SK-N-MC (cell line): ENCODE results near the gene IQCE.

ENCODE experiments used
- DNase-seq: peaks from one replicate; pipeline ENCODE4 v3.0.0-alpha.2; 2011; ENCODE audit warnings: low read depth, low spot score
- H3K27ac ChIP-seq: fragments of 200-600 bp; sonication (generic); 2 replicates; pipeline ENCODE4 v1.5.1; 2016; ENCODE audit warnings: mixed run types
- H3K36me3 ChIP-seq: fragments of 200-600 bp; sonication (generic); 2 replicates; pipeline ENCODE4 v1.6.1; 2017; ENCODE audit warnings: antibody characterized with exemption, low read length, mixed read lengths; ENCODE audit not compliant: insufficient read depth
- H3K4me3 ChIP-seq: fragments of 200-600 bp; sonication (generic); 2 replicates; pipeline ENCODE4 v1.5.1; 2016
- H3K9ac ChIP-seq: fragments of 200-600 bp; sonication (generic); 2 replicates; pipeline ENCODE4 v1.8.0; 2017; ENCODE audit warnings: mixed run types, mixed read lengths; ENCODE audit not compliant: insufficient read length
- H3K9me3 ChIP-seq: fragments of 200-600 bp; sonication (generic); 2 replicates; pipeline ENCODE4 v1.6.1; 2017; ENCODE audit warnings: low read depth, mild to moderate bottlenecking, antibody characterized with exemption, low read length, moderate library complexity, mixed read lengths
- EZH2 ChIP-seq: fragments of 200-600 bp; sonication (generic); IDR thresholded peaks from one replicate; pipeline ENCODE4 v1.6.1; 2017; ENCODE audit warnings: antibody characterized with exemption
- FOXP2 ChIP-seq: optimal IDR thresholded peaks from 2 replicates; pipeline ENCODE3; 2011; ENCODE audit warnings: mild to moderate bottlenecking, moderate library complexity; ENCODE audit not compliant: insufficient read depth; ENCODE audit errors: extremely low read length, control extremely low read depth
- POLR2AphosphoS5 ChIP-seq: IDR thresholded peaks from 2 replicates; pipeline ENCODE4 v1.6.1; 2012; ENCODE audit warnings: mild to moderate bottlenecking, low read depth, low read length, borderline replicate concordance

The IQCE gene

DNA sequence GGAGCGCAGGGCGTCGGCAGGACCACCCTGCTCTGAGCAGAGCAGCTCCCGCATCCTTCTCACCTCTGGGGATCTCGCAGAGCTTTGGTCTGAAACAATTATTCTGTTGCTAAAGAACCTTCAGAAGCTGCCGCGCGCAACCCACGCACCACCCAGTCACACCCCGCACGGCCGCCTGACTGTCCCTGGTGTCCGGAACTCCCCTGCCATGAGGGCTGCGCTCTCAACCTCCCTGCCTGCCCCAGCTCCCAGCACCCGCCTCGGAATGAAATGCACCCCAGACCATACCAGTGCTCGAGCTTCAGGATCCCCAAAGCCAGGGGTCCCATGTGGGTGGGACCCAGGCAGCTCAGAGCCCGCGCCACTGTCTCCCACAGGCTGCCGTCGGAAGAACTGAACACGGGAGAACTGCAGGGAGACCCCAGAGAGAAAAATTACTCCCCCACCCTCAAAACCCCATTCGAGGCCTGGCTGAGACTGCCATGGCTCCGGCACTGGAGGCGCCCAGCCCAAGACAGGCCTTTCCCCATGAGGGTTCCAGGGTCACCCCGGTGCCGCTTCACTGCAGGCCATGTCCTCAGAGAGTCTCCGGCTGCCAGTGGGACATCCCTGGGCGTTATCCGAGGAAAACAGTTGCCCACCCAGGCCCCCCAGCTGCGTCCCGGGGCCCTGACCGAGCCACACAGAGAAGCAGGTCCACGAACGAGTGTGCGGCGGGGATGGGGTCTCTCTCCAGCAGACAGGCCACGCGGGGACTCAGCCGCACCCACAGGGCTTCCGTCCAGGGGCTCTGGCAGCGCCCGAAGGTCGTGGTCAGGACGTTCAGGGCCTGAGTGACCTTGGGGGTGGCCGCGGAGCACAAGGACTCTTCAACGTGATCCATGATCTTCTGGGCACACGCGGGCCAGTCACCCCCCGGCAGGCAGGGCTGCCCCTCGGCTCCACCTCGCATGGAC lies 15.6 kb upstream of the IQCE start:
- H3K27ac ChIP-seq = no peak overlapping the region
- H3K36me3 ChIP-seq = peaks cover 60% of the 10 kb centered on the region
- no peaks in the 10 kb centered on the region for H3K9me3 ChIP-seq
- no peak overlapping the region for H3K9ac ChIP-seq
- H3K4me3 ChIP-seq = no peak overlapping the region
- TF ChIP-seq POLR2AphosphoS5 (no peak), FOXP2 (no peak), EZH2 (no peak)
- no peak for DNase-seq

DNA sequence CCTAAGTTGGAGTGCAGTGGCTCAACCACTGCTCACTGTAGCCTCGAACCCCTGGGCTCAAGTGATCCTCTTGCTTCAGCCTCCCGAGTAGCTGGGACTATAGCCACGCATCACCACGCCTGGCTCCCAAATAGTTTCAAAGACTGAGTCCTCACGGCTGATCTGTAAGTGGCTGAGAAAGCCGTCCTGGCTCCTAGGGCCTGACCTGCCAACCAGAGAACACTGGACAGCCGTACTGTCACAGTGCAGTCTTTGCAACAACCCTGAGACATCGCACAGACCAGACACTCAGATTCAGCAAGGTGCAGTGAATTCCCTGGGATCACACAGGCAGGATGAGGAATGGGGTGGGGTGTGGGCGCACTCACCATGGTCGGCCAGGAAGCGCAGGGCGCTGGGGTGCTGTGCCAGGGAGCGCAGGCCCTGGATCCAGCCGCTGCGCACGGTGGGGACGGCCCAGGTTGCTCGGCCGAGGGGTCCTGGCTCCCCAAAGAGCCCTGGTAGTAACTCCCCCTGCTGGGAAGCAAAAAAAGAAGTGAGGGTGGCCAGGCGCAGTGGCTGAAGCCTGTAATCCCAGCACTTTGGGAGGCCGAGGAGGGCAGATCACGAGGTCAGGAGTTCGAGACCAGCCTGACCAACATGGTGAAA lies 14.1 kb upstream of the IQCE start:
- peaks cover 54% of the 10 kb centered on the region for H3K36me3 ChIP-seq
- no peak overlapping the region for H3K9ac ChIP-seq
- DNase-seq = no peak
- H3K9me3 ChIP-seq = no peaks in the 10 kb centered on the region
- TF ChIP-seq EZH2 (no peak), POLR2AphosphoS5 (no peak), FOXP2 (no peak)
- no peak overlapping the region for H3K27ac ChIP-seq
- H3K4me3 ChIP-seq = no peak overlapping the region

DNA sequence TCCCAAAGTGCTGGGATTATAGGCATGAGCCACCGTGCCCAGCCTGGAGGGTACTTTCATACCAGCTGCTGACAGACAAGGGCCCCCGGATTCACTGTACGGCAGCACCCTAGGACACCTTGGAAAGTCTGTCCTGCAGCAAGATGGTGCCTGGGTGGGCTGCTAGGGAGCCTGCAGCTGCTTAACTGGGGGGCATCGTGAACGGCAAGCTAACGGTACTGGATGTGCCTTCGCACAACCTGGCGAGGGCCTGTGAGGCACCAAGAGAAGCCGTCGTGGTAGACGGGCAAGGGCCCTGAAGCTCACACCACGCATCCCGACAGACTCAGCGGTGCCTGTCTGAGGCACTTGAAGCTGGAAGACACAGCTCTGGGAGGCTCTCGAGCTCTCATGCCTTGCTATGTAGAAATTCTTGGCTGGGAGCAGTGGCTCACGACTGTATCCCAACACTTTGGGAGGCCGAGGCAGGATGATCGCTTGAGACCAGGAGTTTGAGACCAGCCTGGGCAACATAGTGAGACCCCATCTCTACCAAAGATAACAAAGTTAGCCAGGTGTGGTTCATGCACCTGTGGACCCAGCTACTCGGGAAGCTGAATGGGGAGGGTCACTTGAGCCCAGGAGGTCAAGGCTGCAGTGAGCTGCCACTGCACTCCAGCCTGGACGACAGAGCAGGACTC lies 12.9 kb upstream of the IQCE start:
- H3K36me3 ChIP-seq = peaks cover 58% of the 10 kb centered on the region
- no peak overlapping the region for H3K9ac ChIP-seq
- no peak for DNase-seq

DNA sequence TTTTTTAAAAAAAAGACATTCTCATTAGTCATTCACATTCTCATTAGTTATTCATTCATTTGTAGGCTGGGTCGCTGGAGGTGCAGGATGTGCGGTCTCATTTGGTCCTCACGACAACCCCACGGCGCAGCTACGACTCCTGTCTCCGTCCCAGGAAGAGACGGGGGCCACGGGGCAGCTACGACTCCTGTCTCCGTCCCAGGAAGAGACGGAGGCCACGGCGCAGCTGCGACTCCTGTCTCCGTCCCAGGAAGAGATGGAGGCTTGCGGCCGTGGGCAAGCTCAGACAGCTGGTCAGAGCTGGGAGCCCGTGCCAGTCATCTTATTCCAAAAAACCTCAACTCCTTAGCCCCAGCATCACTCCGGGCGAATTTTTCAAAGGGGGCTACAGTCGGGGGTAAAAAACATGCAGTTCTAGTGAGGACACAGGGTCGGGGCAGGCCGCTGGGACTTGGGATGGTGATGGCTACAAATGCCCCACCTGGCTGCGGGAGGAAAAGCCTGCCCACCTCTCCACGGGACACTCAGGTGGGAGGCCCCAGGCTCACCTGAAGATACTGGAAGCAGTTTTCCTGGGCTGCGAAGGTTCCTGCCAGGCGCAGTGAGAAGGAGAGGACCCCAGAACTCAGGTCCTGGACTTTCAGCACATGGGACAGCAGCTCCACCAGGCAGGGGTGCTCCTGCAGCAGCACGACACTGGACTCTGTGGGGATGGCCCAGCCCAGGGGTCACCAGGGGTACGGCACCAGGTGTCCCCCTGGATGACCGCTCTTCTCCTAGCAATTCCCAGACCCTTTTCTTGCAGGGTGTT lies 11.8 kb upstream of the IQCE start:
- H3K9ac ChIP-seq = no peak overlapping the region
- H3K27ac ChIP-seq = no peak overlapping the region
- H3K36me3 ChIP-seq = peaks cover 57% of the 10 kb centered on the region
- no peak for DNase-seq
- no peaks in the 10 kb centered on the region for H3K9me3 ChIP-seq
- no peak overlapping the region for H3K4me3 ChIP-seq
- no peak for TF ChIP-seq FOXP2
- no peak for TF ChIP-seq EZH2
- TF ChIP-seq POLR2AphosphoS5 = no peak

More for the DNA sequence above, 12.9 kb upstream of the IQCE start:
- no peak overlapping the region for H3K27ac ChIP-seq
- no peaks in the 10 kb centered on the region for H3K9me3 ChIP-seq
- H3K4me3 ChIP-seq = no peak overlapping the region
- TF ChIP-seq POLR2AphosphoS5 = no peak
- TF ChIP-seq FOXP2 = no peak
- no peak for TF ChIP-seq EZH2

DNA sequence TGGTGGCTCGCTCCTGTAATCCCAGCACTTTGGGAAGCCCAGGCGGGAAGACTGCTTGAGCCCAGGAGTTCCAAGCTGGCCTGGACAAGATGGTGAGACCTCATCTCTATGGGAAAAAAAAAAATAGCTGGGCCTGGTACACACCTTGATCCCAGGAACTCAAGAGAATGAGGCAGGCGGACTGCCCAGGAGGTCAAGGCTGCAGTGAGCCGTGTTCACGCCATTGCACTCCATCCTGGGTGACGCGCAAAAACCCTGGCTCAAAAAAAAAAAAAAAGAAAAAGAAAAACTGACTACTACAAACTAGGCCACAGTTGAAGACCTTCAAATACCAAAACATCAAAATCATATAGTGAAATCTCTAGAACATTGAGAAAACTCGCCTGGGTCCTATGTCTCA lies 7.4 kb upstream of the IQCE start:
- H3K4me3 ChIP-seq = no peak overlapping the region
- H3K9ac ChIP-seq = no peak overlapping the region
- peaks cover 37% of the 10 kb centered on the region for H3K36me3 ChIP-seq
- no peak for DNase-seq
- H3K9me3 ChIP-seq = no peaks in the 10 kb centered on the region
- TF ChIP-seq EZH2 (no peak), POLR2AphosphoS5 (no peak), FOXP2 (no peak)
- peak overlapping the region; percentile 64; the same call in 1 of the 2 replicates for H3K27ac ChIP-seq

DNA sequence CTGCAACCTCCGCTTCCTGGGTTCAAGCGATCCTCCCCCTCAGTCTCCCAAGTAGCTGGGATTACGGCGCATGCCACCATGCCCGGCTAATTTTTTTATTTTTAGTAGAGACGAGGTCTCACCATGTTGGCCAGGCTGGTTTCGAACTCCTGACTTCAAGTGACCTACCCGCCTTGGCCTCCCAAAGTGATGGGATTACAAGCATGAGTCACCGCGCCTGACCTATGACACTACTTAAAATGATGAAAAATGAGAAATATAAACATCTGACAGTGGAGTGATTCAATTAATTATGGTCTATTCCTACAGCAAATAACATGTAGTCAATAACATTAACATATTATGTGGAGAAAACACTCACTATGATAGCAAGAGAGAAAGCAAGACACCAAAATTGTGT lies 5.7 kb upstream of the IQCE start:
- TF ChIP-seq FOXP2 (no peak), EZH2 (no peak), POLR2AphosphoS5 (no peak)
- peak overlapping the region; percentile 4; the same call in 1 of the 2 replicates for H3K4me3 ChIP-seq
- peaks cover 24% of the 10 kb centered on the region for H3K36me3 ChIP-seq
- H3K27ac ChIP-seq = no peak overlapping the region
- no peaks in the 10 kb centered on the region for H3K9me3 ChIP-seq
- no peak for DNase-seq
- H3K9ac ChIP-seq = no peak overlapping the region

DNA sequence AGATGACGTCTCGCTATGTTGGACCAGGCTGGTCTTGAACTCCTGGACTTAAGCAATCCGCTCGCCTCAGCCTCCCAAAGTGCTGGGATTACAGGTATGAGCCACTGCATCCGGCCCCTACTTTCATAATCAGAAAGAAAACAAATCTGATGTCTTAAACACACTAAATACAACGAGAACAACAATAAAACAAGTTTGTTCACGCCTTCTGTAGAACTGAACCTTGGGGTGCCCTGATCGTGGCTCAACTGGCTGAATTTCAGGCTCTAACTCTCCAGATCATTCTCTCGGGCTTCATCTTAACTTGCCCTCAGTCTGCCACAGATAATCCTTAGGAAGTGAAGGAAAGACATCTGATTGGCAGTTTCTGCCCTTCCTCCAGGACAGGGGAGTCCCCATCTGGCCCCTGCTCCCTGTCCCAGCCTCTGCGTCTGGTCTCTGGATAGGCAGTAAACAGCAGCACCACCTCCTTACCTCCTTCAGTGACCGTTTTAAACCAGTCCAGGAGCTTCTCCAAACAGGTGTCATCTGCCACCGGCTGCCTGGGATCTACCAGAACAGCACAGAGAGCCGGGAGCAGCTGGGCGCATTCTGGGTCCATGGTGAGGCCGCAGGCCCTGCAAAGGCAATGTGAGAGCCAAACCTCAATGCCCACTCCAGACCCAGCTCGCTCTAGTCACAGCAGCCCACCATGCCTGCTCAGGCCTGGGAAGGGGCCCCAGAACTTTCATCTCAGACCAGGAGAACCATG lies 4.8 kb upstream of the IQCE start:
- Histone ChIP-seq H3K9ac (peak overlapping the region; percentile 99), H3K9me3 (no peaks in the 10 kb centered on the region), H3K4me3 (peak overlapping the region; percentile 93), H3K36me3 (peaks cover 21% of the 10 kb centered on the region), H3K27ac (no peak overlapping the region)
- no peak for TF ChIP-seq EZH2
- no peak for TF ChIP-seq FOXP2
- no peak for TF ChIP-seq POLR2AphosphoS5
- no peak for DNase-seq
